Sigmoid colon (tissue), 7 donors: Measurements from ENCODE around the gene SMAD3. TPM values are rescaled to one million over a fixed set of nuclear protein-coding genes. Genes with fewer than 3 reads are reported as not detected.

Source experiments
- DNase-seq: peaks from one replicate; pipeline ENCODE4 v3.0.0-alpha.2; 2019
- H3K27ac ChIP-seq, 4 donors: fragments of 200-600 bp; sonication (generic); one replicate each; pipeline ENCODE4 v1.5.1; 2016 to 2019; ENCODE audit warnings: mild to moderate bottlenecking in 1 of 4
- H3K27me3 ChIP-seq, 3 donors: fragments of 200-600 bp; sonication (generic); one replicate each; pipeline ENCODE4 v1.5.1; 2019; ENCODE audit warnings: mild to moderate bottlenecking in 1 of 3
- H3K36me3 ChIP-seq, 4 donors: fragments of 200-600 bp; sonication (generic); one replicate each; pipeline ENCODE4 v1.5.1; 2016 to 2019
- H3K4me1 ChIP-seq, 4 donors: fragments of 200-600 bp; sonication (generic); one replicate each; pipeline ENCODE4 v1.5.1; 2017 to 2019
- H3K4me3 ChIP-seq, 4 donors: fragments of 200-600 bp; sonication (generic); one replicate each; pipeline ENCODE4 v1.5.1; 2017 to 2019; ENCODE audit warnings: mild to moderate bottlenecking in 2 of 4, moderate library complexity in 1 of 4
- H3K9me3 ChIP-seq, 4 donors: fragments of 200-600 bp in 3 of 4; sonication (generic) in 3 of 4; one replicate each; pipeline versions ENCODE4 v1.5.1 to v1.6.1; 2013 to 2019
- EP300 ChIP-seq, 4 donors: sonication (generic); formaldehyde crosslinking; IDR thresholded peaks; one replicate each; pipeline ENCODE4 v1.6.1; 2017; ENCODE audit warnings: antibody characterized with exemption in 4 of 4
- POLR2A ChIP-seq, 2 donors: fragments of 450-650 bp; IDR thresholded peaks; one replicate each; pipeline ENCODE4 v1.6.1; 2016; ENCODE audit warnings: antibody characterized with exemption in 2 of 2, mild to moderate bottlenecking in 2 of 2, moderate library complexity in 2 of 2
- POLR2AphosphoS5 ChIP-seq, 4 donors: sonication (generic); formaldehyde crosslinking; IDR thresholded peaks; one replicate each; pipeline ENCODE4 v1.6.1; 2017; ENCODE audit warnings: antibody characterized with exemption in 4 of 4
- WGBS, 2 donors: extraction: QIAGEN DNeasy Blood & Tissue Kit; methylation state at CpG; one replicate each; pipeline ENCODE4 v1.1.7; 2013; 5-methylcytosine and 5-hydroxymethylcytosine counted together
- intact Hi-C: fragments of 100-400 bp; cut with DNase I; formaldehyde crosslinking; loops from one replicate; pipeline ENCODE4 v1.15.1; 2023
- polyA plus RNA-seq, 3 donors: library from polyadenylated mRNA; stranded (reverse); fragments of 200-250 nt; gene quantifications; one replicate each; pipeline ENCODE4 v1.2.3, GENCODE V29; 2013
- total RNA-seq, 4 donors: library from RNA; depleted of rRNA; stranded (reverse); fragments of >200 nt; gene quantifications; one replicate each; pipeline ENCODE4 v1.1.0, GENCODE V29; 2016
- TF ChIP-seq, protein P1 (sequence below), 4 experiments: fragments of 450-650 bp in 3 of 4; fragments of 200-600 bp in 1 of 4; IDR thresholded peaks; one replicate each; pipeline ENCODE4 v1.5.1; 2016 to 2019; ENCODE audit warnings: antibody characterized with exemption in 4 of 4, mild to moderate bottlenecking in 3 of 4, moderate library complexity in 2 of 4
- donor health status: healthy with polysubstance abuse.
- donor health status: Bipolar disorder and iron deficiency.
- donor health status: healthy.

The SMAD3 gene
- total and polyA plus RNA-seq, 7 donors: 12.5 to 28.2 (median 18.4) TPM

DNA sequence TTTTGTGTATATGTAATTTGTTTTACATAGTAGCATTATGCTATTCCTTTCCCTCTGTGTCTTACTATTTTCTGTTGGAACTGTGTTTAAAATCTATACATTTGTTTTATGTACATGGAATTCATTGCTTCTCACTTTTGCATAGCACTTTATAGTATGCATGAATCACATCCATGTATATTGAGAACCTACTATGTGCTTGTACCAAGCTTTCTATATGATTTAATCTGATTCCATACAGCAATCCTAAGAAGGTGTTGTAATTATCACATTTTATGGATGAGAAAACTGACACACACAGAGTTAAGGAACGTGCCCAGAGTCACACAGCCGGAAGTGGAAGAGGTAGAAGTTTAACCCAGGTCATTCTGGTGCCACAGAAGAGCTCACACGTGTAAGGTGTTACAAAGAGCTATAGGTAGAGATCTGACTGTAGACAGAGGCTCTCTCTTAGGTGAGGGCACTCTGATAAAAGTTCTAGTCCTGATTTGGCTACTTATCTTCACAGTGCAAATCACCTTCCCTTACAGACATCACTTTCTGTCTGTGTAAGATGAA, 3.5 kb upstream of the SMAD3 start:
- TF ChIP-seq, protein P1, sequence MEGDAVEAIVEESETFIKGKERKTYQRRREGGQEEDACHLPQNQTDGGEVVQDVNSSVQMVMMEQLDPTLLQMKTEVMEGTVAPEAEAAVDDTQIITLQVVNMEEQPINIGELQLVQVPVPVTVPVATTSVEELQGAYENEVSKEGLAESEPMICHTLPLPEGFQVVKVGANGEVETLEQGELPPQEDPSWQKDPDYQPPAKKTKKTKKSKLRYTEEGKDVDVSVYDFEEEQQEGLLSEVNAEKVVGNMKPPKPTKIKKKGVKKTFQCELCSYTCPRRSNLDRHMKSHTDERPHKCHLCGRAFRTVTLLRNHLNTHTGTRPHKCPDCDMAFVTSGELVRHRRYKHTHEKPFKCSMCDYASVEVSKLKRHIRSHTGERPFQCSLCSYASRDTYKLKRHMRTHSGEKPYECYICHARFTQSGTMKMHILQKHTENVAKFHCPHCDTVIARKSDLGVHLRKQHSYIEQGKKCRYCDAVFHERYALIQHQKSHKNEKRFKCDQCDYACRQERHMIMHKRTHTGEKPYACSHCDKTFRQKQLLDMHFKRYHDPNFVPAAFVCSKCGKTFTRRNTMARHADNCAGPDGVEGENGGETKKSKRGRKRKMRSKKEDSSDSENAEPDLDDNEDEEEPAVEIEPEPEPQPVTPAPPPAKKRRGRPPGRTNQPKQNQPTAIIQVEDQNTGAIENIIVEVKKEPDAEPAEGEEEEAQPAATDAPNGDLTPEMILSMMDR (IDR thresholded peaks at IDR 0.05): no peak
- TF ChIP-seq EP300 (IDR thresholded peaks at IDR 0.05): no peak
- no peak for TF ChIP-seq POLR2AphosphoS5 (IDR thresholded peaks at IDR 0.05)
- TF ChIP-seq POLR2A (IDR thresholded peaks at IDR 0.05): no peak
- no peaks in the 10 kb centered on the region for H3K27me3 ChIP-seq
- intact Hi-C loops: loop anchor here (10.0 kb wide), 1 partner anchor 117 kb away; no protein-coding TSS in a partner anchor
- no peak overlapping the region for H3K27ac ChIP-seq
- H3K36me3 ChIP-seq: no peaks in the 10 kb centered on the region
- no peak overlapping the region for H3K4me3 ChIP-seq
- WGBS, 2 donors: 10 to 49% methylated on average over 3 of the region's 3 CpGs
- no peaks in the 10 kb centered on the region for H3K9me3 ChIP-seq
- peaks cover 0 to 12% (median 7%) of the 10 kb centered on the region in 4 donors for H3K4me1 ChIP-seq
- DNase-seq: no peak

GRCh38 chr15:67062369-67062985, 2.9 kb upstream of the SMAD3 start:
- H3K36me3 ChIP-seq: no peaks in the 10 kb centered on the region
- no peaks in the 10 kb centered on the region for H3K9me3 ChIP-seq
- peaks cover 0 to 18% (median 12%) of the 10 kb centered on the region in 4 donors for H3K4me1 ChIP-seq
- TF ChIP-seq, protein P1 (IDR thresholded peaks at IDR 0.05): no peak
- TF ChIP-seq POLR2AphosphoS5 (IDR thresholded peaks at IDR 0.05) (no peak), POLR2A (IDR thresholded peaks at IDR 0.05) (no peak), EP300 (IDR thresholded peaks at IDR 0.05) (no peak)
- H3K27ac ChIP-seq: no peak overlapping the region
- no peak for DNase-seq
- no peak overlapping the region for H3K4me3 ChIP-seq
- H3K27me3 ChIP-seq: no peaks in the 10 kb centered on the region
- 12 to 82% methylated on average over 3 of the region's 3 CpGs for WGBS, 2 donors
- intact Hi-C loops: loop anchor here (10.0 kb wide), 1 partner anchor 118 kb away; no protein-coding TSS in a partner anchor

DNA sequence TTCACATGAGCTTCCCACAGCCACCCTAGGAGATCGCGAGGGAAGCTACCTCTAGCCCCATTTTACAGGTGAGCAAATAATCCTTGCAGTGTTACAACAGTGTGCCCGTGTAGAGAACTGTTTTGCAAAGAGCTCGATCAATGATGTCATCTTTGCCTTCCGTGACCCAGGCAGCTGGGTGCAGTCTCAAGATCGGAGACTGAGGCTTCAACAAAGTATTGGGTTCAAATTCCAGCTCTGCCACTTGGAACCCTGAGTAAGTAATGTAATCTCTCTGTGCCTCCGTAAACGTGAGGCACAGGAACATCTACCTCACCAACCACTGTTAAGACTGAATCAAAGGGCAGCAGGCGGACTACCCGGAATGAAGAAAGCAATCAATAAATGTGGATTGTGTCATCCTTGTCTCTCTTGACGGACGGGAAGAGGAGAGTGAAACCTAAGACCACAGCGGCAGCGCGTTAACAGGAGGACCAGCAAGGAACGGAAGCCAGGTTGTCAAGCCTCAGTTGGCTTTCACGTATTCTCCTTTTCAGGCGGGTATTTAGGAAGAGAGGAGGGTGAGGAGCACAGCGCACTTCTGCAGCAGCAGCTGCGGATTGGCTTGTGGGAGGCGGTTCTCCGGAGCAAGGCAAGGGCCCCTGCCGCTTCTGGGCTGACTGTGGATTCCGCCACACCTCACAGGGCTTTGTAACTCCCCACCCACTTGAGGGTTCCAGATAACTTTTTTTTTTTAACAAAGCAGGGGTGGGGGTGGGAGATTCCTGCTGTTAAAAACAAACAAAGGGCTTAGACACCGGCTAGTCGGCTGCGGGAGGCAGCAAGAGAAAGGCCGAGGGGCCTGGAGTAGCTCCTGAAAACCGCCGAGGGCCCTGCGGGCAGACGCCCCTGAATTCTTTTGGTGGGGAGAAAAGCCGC, 1.5 kb upstream of the SMAD3 start:
- peaks cover 0 to 33% (median 27%) of the 10 kb centered on the region in 4 donors for H3K4me1 ChIP-seq
- no peak overlapping the region for H3K4me3 ChIP-seq
- H3K27ac ChIP-seq: peak overlapping the region; percentile 88 to 96 (median 94)
- DNase-seq: no peak
- WGBS, 2 donors: 13 to 34% methylated on average over 33 of the region's 33 CpGs
- no peaks in the 10 kb centered on the region for H3K9me3 ChIP-seq
- intact Hi-C loops: loop anchor here (10.0 kb wide), 1 partner anchor 119 kb away; no protein-coding TSS in a partner anchor
- TF ChIP-seq, protein P1 (IDR thresholded peaks at IDR 0.05): no peak
- TF ChIP-seq EP300 (IDR thresholded peaks at IDR 0.05) (no peak), POLR2A (IDR thresholded peaks at IDR 0.05) (no peak), POLR2AphosphoS5 (IDR thresholded peaks at IDR 0.05) (no peak)
- H3K27me3 ChIP-seq: no peaks in the 10 kb centered on the region
- no peaks in the 10 kb centered on the region for H3K36me3 ChIP-seq

- Histone ChIP-seq H3K27me3 (no peaks in the 10 kb centered on the region), H3K9me3 (no peaks in the 10 kb centered on the region), H3K27ac (peak overlapping the region; percentile 88 to 96 (median 94)), H3K4me1 (peaks cover 0 to 42% (median 35%) of the 10 kb centered on the region in 4 donors), H3K4me3 (peak overlapping the region; percentile 55 to 90 (median 83)), H3K36me3 (no peaks in the 10 kb centered on the region)
- TF ChIP-seq POLR2AphosphoS5 (IDR thresholded peaks at IDR 0.05) (no peak), EP300 (IDR thresholded peaks at IDR 0.05) (no peak), POLR2A (IDR thresholded peaks at IDR 0.05) (no peak)
- TF ChIP-seq, protein P1 (IDR thresholded peaks at IDR 0.05): no peak
- intact Hi-C loops: loop anchor here (1.0 to 10.0 kb wide), 5 partner anchors 41 to 189 kb away; partner anchors contain the start of genes AAGAB and IQCH
- peak; percentile 86 for DNase-seq
- WGBS, 2 donors: 1 to 3% methylated on average over 75 of the region's 75 CpGs
These were observed 533 bp upstream of the SMAD3 start for GRCh38 chr15:67064607-67065530.
